Activated T-cell treated with anti-CD3 and anti-CD28 coated beads, Interleukin-2, amount 50 U/mL, for 24 hours (primary cell): ENCODE measurements around the gene FRAS1.
"Not testable (repeated sequence)": the region's sequence is repeated elsewhere in the genome, so short reads cannot be mapped to it uniquely, and the experiment has no call there.

Experiments
- DNase-seq: peaks from one replicate; pipeline ENCODE4 v3.0.0-alpha.2; 2020
- H3K27ac Mint-ChIP-seq: 2 replicates; pipeline ENCODE4 v1.8.0; 2020; ENCODE audit warnings: mild to moderate bottlenecking, mixed read lengths
- H3K27me3 Mint-ChIP-seq: 2 replicates; pipeline ENCODE4 v1.8.0; 2020; ENCODE audit warnings: mixed read lengths
- H3K36me3 Mint-ChIP-seq: 2 replicates; pipeline ENCODE4 v1.8.0; 2020; ENCODE audit warnings: low read depth, mixed read lengths
- H3K4me1 Mint-ChIP-seq: 2 replicates; pipeline ENCODE4 v1.8.0; 2020; ENCODE audit warnings: low read depth, mixed read lengths
- H3K4me3 Mint-ChIP-seq: 2 replicates; pipeline ENCODE4 v1.8.0; 2020; ENCODE audit warnings: mild to moderate bottlenecking, moderate library complexity, mixed read lengths
- H3K9me3 Mint-ChIP-seq: 2 replicates; pipeline ENCODE4 v1.8.0; 2020; ENCODE audit warnings: mixed read lengths

The FRAS1 gene

GRCh38 chr4:78070731-78071282 is 13.7 kb downstream of the FRAS1 start:
- Mint-ChIP-seq H3K27me3 (peaks cover 53% of the 10 kb centered on the region), H3K9me3 (no peaks in the 10 kb centered on the region), H3K4me3 (no peak overlapping the region), H3K27ac (no peak overlapping the region), H3K36me3 (no peaks in the 10 kb centered on the region), H3K4me1 (no peaks in the 10 kb centered on the region)
- DNase-seq = no peak

DNA sequence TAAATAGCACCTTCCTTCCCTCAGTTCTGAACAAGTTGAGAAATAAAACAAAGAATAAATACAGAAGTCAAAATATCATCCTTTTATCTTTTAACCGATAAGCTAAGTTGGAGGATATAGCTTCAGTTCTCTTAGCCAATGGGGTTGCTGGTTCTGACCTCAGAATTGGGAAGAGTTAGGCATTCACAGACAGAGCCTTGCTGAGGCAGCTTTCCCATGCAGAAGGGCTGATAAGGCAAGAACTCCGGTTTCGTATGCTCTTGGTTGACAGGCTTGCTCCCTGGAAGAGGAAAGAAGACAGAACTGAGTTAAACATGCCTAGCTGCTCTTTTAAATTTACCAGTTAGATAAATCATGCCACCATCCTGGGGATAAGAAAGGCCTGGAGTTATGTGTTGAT is 17.6 kb downstream of the FRAS1 start:
- Mint-ChIP-seq H3K36me3 (no peaks in the 10 kb centered on the region), H3K9me3 (no peaks in the 10 kb centered on the region), H3K4me1 (no peaks in the 10 kb centered on the region), H3K27ac (no peak overlapping the region), H3K27me3 (peaks cover 52% of the 10 kb centered on the region), H3K4me3 (no peak overlapping the region)
- DNase-seq = no peak

DNA sequence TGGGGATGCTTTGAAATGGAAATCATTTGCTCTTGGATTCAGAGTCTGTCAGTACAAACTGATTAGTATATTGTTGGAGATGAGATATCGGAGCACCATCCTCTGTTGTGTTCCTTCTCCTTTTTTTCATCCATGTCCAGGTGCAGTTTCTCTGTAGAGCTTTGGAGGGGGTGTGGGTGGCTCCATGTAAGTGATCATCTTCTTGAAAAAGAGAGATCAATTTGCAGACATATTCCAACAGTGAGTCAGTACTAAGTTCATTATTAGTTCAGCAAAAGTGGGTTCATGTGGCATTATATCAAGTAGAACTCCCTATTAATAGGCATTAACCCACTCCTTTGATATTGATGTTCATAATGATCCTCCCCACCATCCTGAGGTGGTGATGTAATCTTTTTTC is 18.9 kb downstream of the FRAS1 start:
- no peak overlapping the region for H3K4me3 Mint-ChIP-seq
- H3K27me3 Mint-ChIP-seq = peaks cover 48% of the 10 kb centered on the region
- no peaks in the 10 kb centered on the region for H3K36me3 Mint-ChIP-seq
- no peaks in the 10 kb centered on the region for H3K9me3 Mint-ChIP-seq
- no peaks in the 10 kb centered on the region for H3K4me1 Mint-ChIP-seq
- H3K27ac Mint-ChIP-seq = no peak overlapping the region
- no peak for DNase-seq

DNA sequence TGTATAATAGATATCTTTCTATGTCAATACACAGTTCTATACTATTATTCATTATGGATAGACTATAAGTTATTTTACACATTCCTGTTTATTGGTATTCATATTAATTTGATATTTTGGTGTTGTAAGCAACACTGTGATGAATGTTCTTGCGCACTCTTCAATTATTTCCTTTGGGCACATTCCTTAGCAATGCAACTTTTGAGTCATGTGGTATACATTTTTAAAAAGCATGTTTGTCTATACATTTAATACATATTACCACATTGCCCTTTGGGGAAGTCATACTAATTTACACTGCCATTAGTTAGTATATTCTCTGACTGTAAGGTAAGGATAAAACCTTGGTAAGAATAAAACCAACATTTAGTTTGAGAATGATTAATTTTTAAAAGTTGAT is 21.0 kb downstream of the FRAS1 start:
- H3K4me3 Mint-ChIP-seq = no peak overlapping the region
- no peak for DNase-seq
- H3K27me3 Mint-ChIP-seq = peaks cover 32% of the 10 kb centered on the region
- H3K4me1 Mint-ChIP-seq = no peaks in the 10 kb centered on the region
- no peak overlapping the region for H3K27ac Mint-ChIP-seq
- no peaks in the 10 kb centered on the region for H3K9me3 Mint-ChIP-seq
- H3K36me3 Mint-ChIP-seq = no peaks in the 10 kb centered on the region

- H3K9me3 Mint-ChIP-seq = no peaks in the 10 kb centered on the region
- peaks cover 27% of the 10 kb centered on the region for H3K27me3 Mint-ChIP-seq
- H3K4me1 Mint-ChIP-seq = no peaks in the 10 kb centered on the region
- DNase-seq = no peak
- no peak overlapping the region for H3K27ac Mint-ChIP-seq
- H3K4me3 Mint-ChIP-seq = no peak overlapping the region
- H3K36me3 Mint-ChIP-seq = no peaks in the 10 kb centered on the region
These were observed 22.8 kb downstream of the FRAS1 start for GRCh38 chr4:78079726-78080430.

DNA sequence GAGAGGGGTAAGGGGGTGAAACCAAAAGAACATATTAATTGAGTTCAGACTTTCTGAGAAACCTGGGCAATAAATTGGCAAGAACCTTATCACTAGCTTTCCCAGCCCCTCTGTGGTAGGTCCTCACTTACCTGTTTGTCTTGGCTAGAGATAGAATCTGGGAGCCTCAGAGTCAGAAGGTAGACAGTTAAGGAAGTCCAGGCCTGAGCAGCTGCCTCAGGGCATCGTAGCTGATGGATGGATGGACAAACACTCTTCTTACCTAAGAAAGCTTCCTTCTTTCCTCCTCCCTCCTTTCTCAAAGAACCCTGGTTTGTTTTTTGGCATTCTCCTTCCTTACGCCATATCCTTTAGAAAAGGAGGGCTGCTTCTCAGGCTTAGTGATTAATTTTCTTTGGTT is 24.4 kb downstream of the FRAS1 start:
- Mint-ChIP-seq H3K27me3 (peaks cover 28% of the 10 kb centered on the region), H3K36me3 (no peaks in the 10 kb centered on the region), H3K9me3 (no peaks in the 10 kb centered on the region), H3K4me3 (no peak overlapping the region), H3K4me1 (no peaks in the 10 kb centered on the region), H3K27ac (no peak overlapping the region)
- DNase-seq = no peak

GRCh38 chr4:78083035-78083434 is 25.9 kb downstream of the FRAS1 start:
- peaks cover 32% of the 10 kb centered on the region for H3K27me3 Mint-ChIP-seq
- no peaks in the 10 kb centered on the region for H3K4me1 Mint-ChIP-seq
- no peak for DNase-seq
- no peaks in the 10 kb centered on the region for H3K36me3 Mint-ChIP-seq
- H3K9me3 Mint-ChIP-seq = no peaks in the 10 kb centered on the region
- no peak overlapping the region for H3K4me3 Mint-ChIP-seq
- no peak overlapping the region for H3K27ac Mint-ChIP-seq

GRCh38 chr4:78091534-78091933 is 34.4 kb downstream of the FRAS1 start:
- Mint-ChIP-seq H3K36me3 (no peaks in the 10 kb centered on the region), H3K4me1 (no peaks in the 10 kb centered on the region), H3K27me3 (peaks cover 21% of the 10 kb centered on the region), H3K27ac (no peak overlapping the region), H3K9me3 (no peaks in the 10 kb centered on the region), H3K4me3 (no peak overlapping the region)
- no peak for DNase-seq

- peaks cover 14% of the 10 kb centered on the region for H3K27me3 Mint-ChIP-seq
These were observed 35.2 kb downstream of the FRAS1 start for GRCh38 chr4:78092350-78092749.

GRCh38 chr4:78092850-78093249 is 35.7 kb downstream of the FRAS1 start:
- Mint-ChIP-seq H3K27ac (no peak overlapping the region), H3K4me3 (no peak overlapping the region), H3K9me3 (peaks cover 6% of the 10 kb centered on the region), H3K27me3 (peaks cover 12% of the 10 kb centered on the region), H3K36me3 (no peaks in the 10 kb centered on the region), H3K4me1 (no peaks in the 10 kb centered on the region)
- DNase-seq = no peak

More at GRCh38 chr4:78092350-78092749, 35.2 kb downstream of the FRAS1 start:
- not testable (repeated sequence) for H3K36me3 Mint-ChIP-seq, DNase-seq, H3K9me3 Mint-ChIP-seq, H3K4me3 Mint-ChIP-seq, H3K4me1 Mint-ChIP-seq, H3K27ac Mint-ChIP-seq

DNA sequence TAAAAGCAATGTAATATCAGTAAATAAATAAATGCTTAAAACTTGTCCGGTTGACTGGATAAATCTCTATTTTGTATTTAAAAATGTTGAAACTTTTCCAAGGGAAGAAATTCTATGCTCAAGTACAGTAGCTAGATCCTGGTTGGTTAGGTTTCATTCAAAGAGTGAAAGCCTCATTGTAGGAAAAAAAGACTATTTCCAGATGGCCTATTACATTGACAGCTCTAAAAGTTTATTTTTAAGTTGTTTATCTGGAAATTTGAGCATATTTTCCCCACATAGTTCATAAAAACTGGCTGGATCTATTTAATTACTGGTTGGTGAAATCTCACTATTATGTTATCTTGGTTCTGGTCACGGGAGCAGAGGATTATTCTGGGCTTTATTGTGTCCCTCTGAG is 38.0 kb downstream of the FRAS1 start:
- no peak overlapping the region for H3K4me3 Mint-ChIP-seq
- H3K4me1 Mint-ChIP-seq = no peaks in the 10 kb centered on the region
- peaks cover 8% of the 10 kb centered on the region for H3K27me3 Mint-ChIP-seq
- no peak for DNase-seq
- H3K27ac Mint-ChIP-seq = no peak overlapping the region
- H3K36me3 Mint-ChIP-seq = no peaks in the 10 kb centered on the region
- peaks cover 6% of the 10 kb centered on the region for H3K9me3 Mint-ChIP-seq

GRCh38 chr4:78099058-78099457 is 41.9 kb downstream of the FRAS1 start:
- Mint-ChIP-seq H3K36me3 (no peaks in the 10 kb centered on the region), H3K4me3 (no peak overlapping the region), H3K27ac (no peak overlapping the region), H3K4me1 (no peaks in the 10 kb centered on the region), H3K9me3 (peaks cover 6% of the 10 kb centered on the region), H3K27me3 (no peaks in the 10 kb centered on the region)
- DNase-seq = no peak

DNA sequence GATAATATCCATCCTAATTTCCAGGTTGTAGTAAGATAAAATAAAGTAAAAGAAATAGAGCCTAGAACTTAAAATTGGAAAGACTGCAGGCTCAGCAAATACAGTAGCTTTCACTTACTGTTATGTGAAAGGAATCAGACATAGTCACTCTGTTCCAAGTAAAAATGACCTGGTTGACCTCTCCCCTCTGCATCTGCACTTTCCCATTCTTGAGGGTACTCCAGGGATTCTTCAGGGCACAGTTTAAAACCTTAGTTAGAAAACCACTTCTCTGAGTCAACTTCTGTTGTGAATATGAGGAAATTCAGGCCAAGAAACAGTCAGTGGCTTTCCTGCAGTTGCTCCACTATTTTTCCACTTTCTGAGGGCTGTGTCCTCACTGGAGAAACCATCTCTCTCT is 42.9 kb downstream of the FRAS1 start:
- no peak overlapping the region for H3K4me3 Mint-ChIP-seq
- peaks cover 3% of the 10 kb centered on the region for H3K27me3 Mint-ChIP-seq
- peaks cover 6% of the 10 kb centered on the region for H3K9me3 Mint-ChIP-seq
- no peak for DNase-seq
- no peaks in the 10 kb centered on the region for H3K4me1 Mint-ChIP-seq
- no peak overlapping the region for H3K27ac Mint-ChIP-seq
- H3K36me3 Mint-ChIP-seq = no peaks in the 10 kb centered on the region

- Mint-ChIP-seq H3K27ac (no peak overlapping the region), H3K4me3 (no peak overlapping the region), H3K9me3 (no peaks in the 10 kb centered on the region), H3K4me1 (no peaks in the 10 kb centered on the region), H3K27me3 (peaks cover 10% of the 10 kb centered on the region), H3K36me3 (no peaks in the 10 kb centered on the region)
- DNase-seq = no peak
These were observed 62.6 kb downstream of the FRAS1 start for GRCh38 chr4:78119698-78120097.

DNA sequence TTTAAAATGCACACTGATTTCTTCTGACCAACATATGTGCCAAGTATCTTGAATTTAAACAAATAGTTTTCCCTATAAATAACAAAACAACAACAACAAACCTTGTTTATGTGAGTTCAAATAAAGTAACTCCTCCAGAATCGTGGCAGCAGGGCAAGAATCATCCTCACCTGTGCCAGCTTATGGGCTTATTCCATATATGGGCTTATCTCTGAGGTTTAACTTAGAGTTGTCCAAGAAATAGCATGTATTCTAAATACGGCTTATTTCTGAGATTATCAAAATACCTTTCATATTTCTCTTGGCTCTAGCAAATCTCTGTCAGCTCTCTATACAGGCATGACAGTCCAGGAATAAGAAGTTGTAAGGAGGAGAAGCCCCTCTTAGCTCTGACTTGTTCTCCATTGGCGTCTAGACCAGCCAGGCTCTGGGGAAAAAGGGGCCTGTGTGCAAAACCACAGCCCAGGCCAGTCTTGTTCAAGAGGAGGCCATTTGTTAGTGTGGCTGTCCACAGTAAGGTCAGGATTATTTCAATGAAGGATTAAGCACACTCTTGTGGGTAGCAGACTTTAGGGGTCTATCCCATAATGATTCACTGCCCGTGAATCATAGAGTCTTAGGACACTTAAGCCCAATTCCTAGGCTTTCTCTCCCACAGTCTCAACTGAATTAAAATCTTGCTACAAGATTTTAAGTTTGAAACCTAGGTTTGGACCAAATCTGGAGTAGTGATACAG is 63.2 kb downstream of the FRAS1 start:
- H3K27ac Mint-ChIP-seq = no peak overlapping the region
- no peaks in the 10 kb centered on the region for H3K36me3 Mint-ChIP-seq
- H3K4me1 Mint-ChIP-seq = no peaks in the 10 kb centered on the region
- DNase-seq = no peak
- no peaks in the 10 kb centered on the region for H3K9me3 Mint-ChIP-seq
- H3K4me3 Mint-ChIP-seq = no peak overlapping the region
- H3K27me3 Mint-ChIP-seq = peaks cover 12% of the 10 kb centered on the region
